Measurements from ENCODE around the gene GREB1L. TPM values are rescaled to one million over a fixed set of nuclear protein-coding genes. Genes with fewer than 3 reads are reported as not detected.

GREB1L gene
- polyA plus RNA-seq (2011; rRNA removed) (0.01 TPM in 1 of 2 replicates, not detected in the other), polyA minus RNA-seq (2011; rRNA and poly(A)+ RNA removed) (not detected in 2 replicates)

GRCh38 chr18:21242141-21242779, at the start of gene GREB1L:
TSS of gene GREB1L (plus strand) at chr18:21242232. CDS start at chr18:21383519, 141,287 bp downstream.
- no peak for DNase-seq (ENCODE audit: low read depth, low spot score)
- Histone ChIP-seq H3K4me3 (ENCODE audit: low read depth, low read length) (peak within 1 kb of the TSS; percentile 22; the same call in 1 of the 2 replicates), H3K27me3 (ENCODE audit: control insufficient read depth, insufficient read depth, low read length) (peaks cover 42% of the 10 kb centered on the region), H3K9me3 (ENCODE audit: control insufficient read depth, insufficient read depth, low read length) (no peaks in the 10 kb centered on the region; the same call in 1 of the 2 replicates), H3K27ac (ENCODE audit: low read depth, low read length) (no peak within 1 kb of the TSS)
- TF ChIP-seq CTCF (IDR thresholded peaks at IDR 0.05; ENCODE audit: low read depth, low read length): no peak
- POLR2A ChIA-PET: no interaction called here
- CTCF ChIA-PET: no interaction called here

- CTCF ChIA-PET: interaction anchor here (0.6 to 7.2 kb wide), 20 partner anchors 9 to 408 kb away, joined by 3 to 177 read pairs (median 4); partner anchors contain the start of gene ESCO1
- no peak for TF ChIP-seq CTCF (IDR thresholded peaks at IDR 0.05; ENCODE audit: low read depth, low read length)
- Histone ChIP-seq H3K27ac (ENCODE audit: low read depth, low read length) (no peak overlapping the region), H3K27me3 (ENCODE audit: control insufficient read depth, insufficient read depth, low read length) (no peaks in the 10 kb centered on the region), H3K9me3 (ENCODE audit: control insufficient read depth, insufficient read depth, low read length) (no peaks in the 10 kb centered on the region), H3K4me3 (ENCODE audit: low read depth, low read length) (no peak overlapping the region)
- POLR2A ChIA-PET: no interaction called here
- no peak for DNase-seq (ENCODE audit: low read depth, low spot score)
Measured at GRCh38 chr18:21192308-21192624, 49.8 kb upstream of the GREB1L start.

- POLR2A ChIA-PET: no interaction called here
- no peak overlapping the region for H3K4me3 ChIP-seq (ENCODE audit: low read depth, low read length)
- no peak for DNase-seq (ENCODE audit: low read depth, low spot score)
Measured at GRCh38 chr18:21194871-21195771, 46.9 kb upstream of the GREB1L start.

GRCh38 chr18:21196426-21196825, 45.6 kb upstream of the GREB1L start:
- Histone ChIP-seq H3K9me3 (ENCODE audit: control insufficient read depth, insufficient read depth, low read length) (no peaks in the 10 kb centered on the region), H3K27me3 (ENCODE audit: control insufficient read depth, insufficient read depth, low read length) (no peaks in the 10 kb centered on the region), H3K27ac (ENCODE audit: low read depth, low read length) (no peak overlapping the region), H3K4me3 (ENCODE audit: low read depth, low read length) (no peak overlapping the region)
- POLR2A ChIA-PET: no interaction called here
- TF ChIP-seq CTCF (IDR thresholded peaks at IDR 0.05; ENCODE audit: low read depth, low read length): no peak
- CTCF ChIA-PET: interaction anchor here (1.6 to 7.2 kb wide), 6 partner anchors 18 to 759 kb away, joined by 6 to 177 read pairs (median 10); partner anchors contain the start of gene ESCO1
- DNase-seq (ENCODE audit: low read depth, low spot score): no peak

More at GRCh38 chr18:21194871-21195771, 46.9 kb upstream of the GREB1L start:
- H3K9me3 ChIP-seq (ENCODE audit: control insufficient read depth, insufficient read depth, low read length): no peaks in the 10 kb centered on the region
- CTCF ChIA-PET: interaction anchor here (0.6 to 7.2 kb wide), 42 partner anchors 9 to 762 kb away, joined by 3 to 177 read pairs (median 4); partner anchors contain the start of gene ESCO1
- no peaks in the 10 kb centered on the region for H3K27me3 ChIP-seq (ENCODE audit: control insufficient read depth, insufficient read depth, low read length)
- no peak overlapping the region for H3K27ac ChIP-seq (ENCODE audit: low read depth, low read length)
- peak; percentile 73 for TF ChIP-seq CTCF (IDR thresholded peaks at IDR 0.05; ENCODE audit: low read depth, low read length)

Measured in AG04450 (cell line).